A549 (cell line): ENCODE measurements around the gene SPATA46. TPM values are rescaled to one million over a fixed set of nuclear protein-coding genes. Genes with fewer than 3 reads are reported as not detected.
A peak's percentile ranks its signal among the peaks of the same experiment; 100 is the strongest.

Experiments used
- ATAC-seq, 2 experiments: fragments of 200-7000 bp in 1 of 2; fragments of >200 bp in 1 of 2; cut with Nextera tagmentation in 1 of 2; cut with Tn5 transposase in 1 of 2; 3 replicates each; pipeline versions ENCODE4 v1.8.0 to v1.9.1; 2018 to 2020; ENCODE audit warnings: mild to moderate bottlenecking in 1 of 2, moderate library complexity in 1 of 2
- CTCF ChIA-PET: fragments of 300-600 bp; sonication (Branson Sonifier 250); formaldehyde crosslinking; extraction: SDS; loops from one replicate; lab custom pipeline; 2021; ENCODE audit warnings: antibody characterized with exemption, inconsistent platforms; lab: Yijun Ruan, JAX
- POLR2A ChIA-PET: fragments of 350-600 bp; formaldehyde crosslinking; extraction: SDS; loops from one replicate; lab custom pipeline; 2021; ENCODE audit warnings: antibody characterized with exemption, inconsistent platforms; lab: Yijun Ruan, JAX
- DNase-seq, 2 experiments: peaks; one replicate each; pipeline versions ENCODE4 v3.0.0 to v3.0.0-alpha.2; 2011 to 2016; ENCODE audit warnings: low read depth in 1 of 2, low spot score in 1 of 2
- FAIRE-seq: peaks from 2 replicates; lab custom pipeline; 2011; peaks lifted over from hg19 to GRCh38; lab: Jason Lieb, UNC
- H3K27ac ChIP-seq, 2 experiments: fragments of >200 bp; sonication (Bioruptor Twin); formaldehyde crosslinking; 3 replicates each; pipeline ENCODE4 v1.5.1; 2016 to 2017
- H3K4me1 ChIP-seq: fragments of >200 bp; sonication (Bioruptor Twin); formaldehyde crosslinking; 3 replicates; pipeline ENCODE4 v1.6.1; 2016
- H3K4me2 ChIP-seq: fragments of >200 bp; sonication (Bioruptor Twin); formaldehyde crosslinking; 3 replicates; pipeline ENCODE4 v1.6.1; 2016
- H3K4me3 ChIP-seq: fragments of >200 bp; sonication (Bioruptor Twin); formaldehyde crosslinking; 3 replicates; pipeline ENCODE4 v1.5.1; 2016
- H3K9me3 ChIP-seq: fragments of >200 bp; sonication (Bioruptor Twin); formaldehyde crosslinking; 3 replicates; pipeline ENCODE4 v1.6.1; 2016
- CEBPB ChIP-seq, 2 experiments: fragments of >200 bp in 1 of 2; sonication (Bioruptor Twin) in 1 of 2; formaldehyde crosslinking in 1 of 2; IDR thresholded peaks; 2 replicates each; pipeline ENCODE4 v1.6.1; 2012 to 2016
- CHD2 ChIP-seq: fragments of 150-350 bp; IDR thresholded peaks from 2 replicates; pipeline ENCODE4 v1.6.1; 2014; ENCODE audit warnings: low read length; ENCODE audit not compliant: partially characterized antibody
- CHD4 ChIP-seq: fragments of 200-600 bp; sonication (generic); IDR thresholded peaks from 2 replicates; pipeline ENCODE4 v1.6.1; 2016; ENCODE audit warnings: antibody characterized with exemption, mild to moderate bottlenecking, borderline replicate concordance
- EHMT2 ChIP-seq: fragments of 200-600 bp; sonication (generic); IDR thresholded peaks from 2 replicates; pipeline ENCODE4 v1.6.1; 2016; ENCODE audit warnings: antibody characterized with exemption, low read depth, mild to moderate bottlenecking, moderate library complexity
- EP300 ChIP-seq, 2 experiments: fragments of >200 bp; sonication (Bioruptor Twin); formaldehyde crosslinking; IDR thresholded peaks; 2 replicates in 1 of 2; 3 replicates in 1 of 2; pipeline ENCODE4 v1.6.1; 2016 to 2017
- FOXS1 ChIP-seq: fragments of 250-450 bp; sonication (Bioruptor Pico); IDR thresholded peaks from 2 replicates; pipeline ENCODE4 v1.5.0; 2020; ENCODE audit warnings: mild to moderate bottlenecking, moderate library complexity
- HEYL ChIP-seq: fragments of 250-450 bp; sonication (Bioruptor Pico); IDR thresholded peaks from 2 replicates; pipeline ENCODE4 v1.8.0; 2021; ENCODE audit warnings: mild to moderate bottlenecking, moderate library complexity
- HOXB13 ChIP-seq: fragments of 250-450 bp; sonication (Bioruptor Pico); IDR thresholded peaks from 2 replicates; pipeline ENCODE4 v1.5.0; 2020; ENCODE audit warnings: low read depth, mild to moderate bottlenecking, moderate library complexity
- MAFK ChIP-seq: fragments of 450-650 bp; IDR thresholded peaks from 2 replicates; pipeline ENCODE4 v1.6.1; 2014; ENCODE audit not compliant: partially characterized antibody
- MYC ChIP-seq: IDR thresholded peaks from 2 replicates; pipeline ENCODE4 v1.6.1; 2012; ENCODE audit warnings: mild to moderate bottlenecking, inconsistent platforms, low read length, improper control_type of control experiment, borderline replicate concordance
- POLR2A ChIP-seq: IDR thresholded peaks from 2 replicates; pipeline ENCODE4 v1.6.1; 2012; ENCODE audit warnings: mild to moderate bottlenecking, low read length
- POLR2AphosphoS2 ChIP-seq: conservative IDR thresholded peaks from 2 replicates; pipeline ENCODE4 v1.6.1; 2012; ENCODE audit warnings: low read length, improper control_type of control experiment, inconsistent platforms
- RFX5 ChIP-seq: fragments of 450-650 bp; IDR thresholded peaks from 2 replicates; pipeline ENCODE4 v1.7.1; 2014; ENCODE audit warnings: antibody characterized with exemption, mild to moderate bottlenecking, moderate library complexity
- SMC3 ChIP-seq: fragments of >200 bp; sonication (Bioruptor Twin); formaldehyde crosslinking; IDR thresholded peaks from 3 replicates; pipeline ENCODE4 v1.6.1; 2018; ENCODE audit warnings: inconsistent platforms
- TFCP2L1 ChIP-seq: fragments of 250-450 bp; sonication (Bioruptor Pico); IDR thresholded peaks from 2 replicates; pipeline ENCODE4 v1.5.0; 2021; ENCODE audit warnings: mild to moderate bottlenecking
- WGBS: methylation state at CpG from one replicate; pipeline ENCODE4 v1.1.6; 2017; ENCODE audit errors: missing lambda C conversion rate; 5-methylcytosine and 5-hydroxymethylcytosine counted together
- polyA plus RNA-seq, 4 experiments: library from polyadenylated mRNA; depleted of rRNA in 3 of 4; stranded (reverse); fragments of >200 nt; fragmentation: RNase III in 1 of 4; extraction: RNeasy Plus Mini Kit Qiagen cat#74134 plus additional on column Dnase treatment in 1 of 4; gene quantifications; 2 replicates in 3 of 4; 3 replicates in 1 of 4; pipeline ENCODE4 v1.2.3, GENCODE V29; 2011 to 2017
- TF ChIP-seq, protein P1 (sequence below): fragments of 250-450 bp; sonication (Bioruptor Pico); IDR thresholded peaks from 2 replicates; pipeline ENCODE4 v1.5.0; 2021; ENCODE audit warnings: mild to moderate bottlenecking, moderate library complexity, borderline replicate concordance
- TF ChIP-seq, protein P2 (sequence below): fragments of 450-650 bp; IDR thresholded peaks from 2 replicates; pipeline ENCODE4 v1.6.1; 2014; ENCODE audit warnings: antibody characterized with exemption
- TF ChIP-seq, protein P3 (sequence below): fragments of 150-350 bp; IDR thresholded peaks from 2 replicates; pipeline ENCODE4 v1.6.1; 2014; ENCODE audit warnings: low read depth, mild to moderate bottlenecking, low read length
- TF ChIP-seq, protein P4 (sequence below): fragments of >200 bp; sonication (Bioruptor Twin); formaldehyde crosslinking; IDR thresholded peaks from 3 replicates; pipeline ENCODE4 v1.5.1; 2016
- TF ChIP-seq, protein P5 (sequence below): fragments of >200 bp; sonication (Bioruptor Twin); formaldehyde crosslinking; IDR thresholded peaks from 3 replicates; pipeline ENCODE4 v1.6.1; 2016

Gene SPATA46
- polyA plus RNA-seq, 2 of the 4 experiments (the other 2 are of a cell fraction) = not detected

DNA sequence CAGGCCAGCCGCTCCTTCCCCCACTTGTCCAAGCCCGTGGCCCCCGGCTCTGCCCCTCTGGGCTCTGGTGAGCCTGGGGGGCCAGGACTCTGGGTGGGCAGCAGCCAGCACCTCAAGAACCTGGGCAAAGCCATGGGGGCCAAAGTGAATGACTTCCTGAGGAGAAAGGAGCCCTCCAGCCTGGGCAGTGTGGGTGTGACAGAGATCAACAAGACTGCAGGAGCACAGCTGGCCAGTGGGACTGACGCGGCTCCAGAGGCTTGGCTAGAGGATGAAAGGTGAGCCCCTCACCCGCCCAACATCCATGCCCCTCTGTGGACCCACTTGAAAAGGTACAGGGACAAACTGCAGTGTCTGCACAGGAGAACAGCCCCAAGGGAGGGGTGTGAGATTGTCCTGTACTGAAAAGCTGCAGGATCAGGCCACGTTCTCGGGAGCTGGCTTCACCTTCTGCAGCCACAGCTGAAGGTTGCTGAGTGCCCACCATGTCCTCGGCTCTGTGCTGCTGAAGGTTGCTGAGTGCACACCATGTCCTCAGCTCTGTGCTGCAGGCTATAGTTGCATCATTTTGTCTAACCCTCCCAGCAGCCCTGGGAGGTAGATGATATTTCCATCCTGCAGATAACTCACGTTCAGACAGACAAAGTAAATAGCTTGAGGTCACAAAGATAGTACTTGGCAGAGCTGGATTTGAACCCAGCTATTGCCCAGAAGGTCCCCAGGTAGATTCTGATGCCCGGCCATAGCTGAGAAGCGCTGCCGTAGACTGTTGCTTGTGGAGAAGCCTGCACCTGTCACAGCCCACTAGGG lies 5.5 kb upstream of the SPATA46 start:
- POLR2A ChIA-PET = no interaction called here
- FAIRE-seq (no peak), ATAC-seq (no peak), DNase-seq (no peak)
- CTCF ChIA-PET = interaction anchor here (0.8 to 5.0 kb wide), 3 partner anchors 9 to 326 kb away, joined by 5 to 35 read pairs (median 10); no protein-coding TSS in a partner anchor
- Histone ChIP-seq H3K27ac (peak overlapping the region; percentile 51 to 70; a peak in 5 of 6 replicates), H3K4me3 (no peak overlapping the region), H3K9me3 (no peaks in the 10 kb centered on the region), H3K4me2 (peak overlapping the region; percentile 69), H3K4me1 (peaks cover 20% of the 10 kb centered on the region)
- 84% methylated on average over 13 of the region's 13 CpGs for WGBS
- TF ChIP-seq, protein P1, sequence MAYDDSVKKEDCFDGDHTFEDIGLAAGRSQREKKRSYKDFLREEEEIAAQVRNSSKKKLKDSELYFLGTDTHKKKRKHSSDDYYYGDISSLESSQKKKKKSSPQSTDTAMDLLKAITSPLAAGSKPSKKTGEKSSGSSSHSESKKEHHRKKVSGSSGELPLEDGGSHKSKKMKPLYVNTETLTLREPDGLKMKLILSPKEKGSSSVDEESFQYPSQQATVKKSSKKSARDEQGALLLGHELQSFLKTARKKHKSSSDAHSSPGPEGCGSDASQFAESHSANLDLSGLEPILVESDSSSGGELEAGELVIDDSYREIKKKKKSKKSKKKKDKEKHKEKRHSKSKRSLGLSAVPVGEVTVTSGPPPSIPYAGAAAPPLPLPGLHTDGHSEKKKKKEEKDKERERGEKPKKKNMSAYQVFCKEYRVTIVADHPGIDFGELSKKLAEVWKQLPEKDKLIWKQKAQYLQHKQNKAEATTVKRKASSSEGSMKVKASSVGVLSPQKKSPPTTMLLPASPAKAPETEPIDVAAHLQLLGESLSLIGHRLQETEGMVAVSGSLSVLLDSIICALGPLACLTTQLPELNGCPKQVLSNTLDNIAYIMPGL (CRISPR knock-in tag) = no peak
- TF ChIP-seq EHMT2 (no peak), FOXS1 (no peak), POLR2A (no peak), CEBPB (IDR thresholded peaks at IDR 0.05) (no peak), RFX5 (no peak), HEYL (CRISPR knock-in tag) (no peak), CHD4 (no peak), MYC (no peak), EP300 (IDR thresholded peaks at IDR 0.05) (no peak), HOXB13 (CRISPR knock-in tag) (no peak), MAFK (no peak), TFCP2L1 (CRISPR knock-in tag) (no peak), POLR2AphosphoS2 (no peak), SMC3 (no peak), CHD2 (no peak)
- TF ChIP-seq, protein P2, sequence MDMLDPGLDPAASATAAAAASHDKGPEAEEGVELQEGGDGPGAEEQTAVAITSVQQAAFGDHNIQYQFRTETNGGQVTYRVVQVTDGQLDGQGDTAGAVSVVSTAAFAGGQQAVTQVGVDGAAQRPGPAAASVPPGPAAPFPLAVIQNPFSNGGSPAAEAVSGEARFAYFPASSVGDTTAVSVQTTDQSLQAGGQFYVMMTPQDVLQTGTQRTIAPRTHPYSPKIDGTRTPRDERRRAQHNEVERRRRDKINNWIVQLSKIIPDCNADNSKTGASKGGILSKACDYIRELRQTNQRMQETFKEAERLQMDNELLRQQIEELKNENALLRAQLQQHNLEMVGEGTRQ = no peak
- TF ChIP-seq, protein P3, sequence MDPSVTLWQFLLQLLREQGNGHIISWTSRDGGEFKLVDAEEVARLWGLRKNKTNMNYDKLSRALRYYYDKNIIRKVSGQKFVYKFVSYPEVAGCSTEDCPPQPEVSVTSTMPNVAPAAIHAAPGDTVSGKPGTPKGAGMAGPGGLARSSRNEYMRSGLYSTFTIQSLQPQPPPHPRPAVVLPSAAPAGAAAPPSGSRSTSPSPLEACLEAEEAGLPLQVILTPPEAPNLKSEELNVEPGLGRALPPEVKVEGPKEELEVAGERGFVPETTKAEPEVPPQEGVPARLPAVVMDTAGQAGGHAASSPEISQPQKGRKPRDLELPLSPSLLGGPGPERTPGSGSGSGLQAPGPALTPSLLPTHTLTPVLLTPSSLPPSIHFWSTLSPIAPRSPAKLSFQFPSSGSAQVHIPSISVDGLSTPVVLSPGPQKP = no peak
- TF ChIP-seq, protein P4, sequence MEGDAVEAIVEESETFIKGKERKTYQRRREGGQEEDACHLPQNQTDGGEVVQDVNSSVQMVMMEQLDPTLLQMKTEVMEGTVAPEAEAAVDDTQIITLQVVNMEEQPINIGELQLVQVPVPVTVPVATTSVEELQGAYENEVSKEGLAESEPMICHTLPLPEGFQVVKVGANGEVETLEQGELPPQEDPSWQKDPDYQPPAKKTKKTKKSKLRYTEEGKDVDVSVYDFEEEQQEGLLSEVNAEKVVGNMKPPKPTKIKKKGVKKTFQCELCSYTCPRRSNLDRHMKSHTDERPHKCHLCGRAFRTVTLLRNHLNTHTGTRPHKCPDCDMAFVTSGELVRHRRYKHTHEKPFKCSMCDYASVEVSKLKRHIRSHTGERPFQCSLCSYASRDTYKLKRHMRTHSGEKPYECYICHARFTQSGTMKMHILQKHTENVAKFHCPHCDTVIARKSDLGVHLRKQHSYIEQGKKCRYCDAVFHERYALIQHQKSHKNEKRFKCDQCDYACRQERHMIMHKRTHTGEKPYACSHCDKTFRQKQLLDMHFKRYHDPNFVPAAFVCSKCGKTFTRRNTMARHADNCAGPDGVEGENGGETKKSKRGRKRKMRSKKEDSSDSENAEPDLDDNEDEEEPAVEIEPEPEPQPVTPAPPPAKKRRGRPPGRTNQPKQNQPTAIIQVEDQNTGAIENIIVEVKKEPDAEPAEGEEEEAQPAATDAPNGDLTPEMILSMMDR = no peak
- TF ChIP-seq, protein P5, sequence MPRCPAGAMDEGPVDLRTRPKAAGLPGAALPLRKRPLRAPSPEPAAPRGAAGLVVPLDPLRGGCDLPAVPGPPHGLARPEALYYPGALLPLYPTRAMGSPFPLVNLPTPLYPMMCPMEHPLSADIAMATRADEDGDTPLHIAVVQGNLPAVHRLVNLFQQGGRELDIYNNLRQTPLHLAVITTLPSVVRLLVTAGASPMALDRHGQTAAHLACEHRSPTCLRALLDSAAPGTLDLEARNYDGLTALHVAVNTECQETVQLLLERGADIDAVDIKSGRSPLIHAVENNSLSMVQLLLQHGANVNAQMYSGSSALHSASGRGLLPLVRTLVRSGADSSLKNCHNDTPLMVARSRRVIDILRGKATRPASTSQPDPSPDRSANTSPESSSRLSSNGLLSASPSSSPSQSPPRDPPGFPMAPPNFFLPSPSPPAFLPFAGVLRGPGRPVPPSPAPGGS = no peak
